HepG2 (cell line): ENCODE results near the gene HDAC5. TPM values are rescaled to one million over a fixed set of nuclear protein-coding genes. Genes with fewer than 3 reads are reported as not detected.

Experiments used
- ATAC-seq: fragments of 200-7000 bp; cut with Tn5 transposase; 3 replicates; pipeline ENCODE4 v1.9.1; 2020; ENCODE audit warnings: mild to moderate bottlenecking, moderate library complexity
- BruUV-seq: library from RNA; stranded (reverse); fragments of 400-500 nt; replicated peaks from 2 replicates; lab custom pipeline; 2021; lab: Mats Ljungman, UMichigan
- CTCF ChIA-PET: fragments of 300-600 bp; formaldehyde crosslinking; extraction: SDS; loops from one replicate; lab custom pipeline; 2021; ENCODE audit warnings: low total read pairs, inconsistent platforms, low intra/inter-chr PET ratio; lab: Yijun Ruan, JAX
- POLR2A ChIA-PET: fragments of 350-600 bp; sonication (Branson Sonifier 250); formaldehyde crosslinking; loops from one replicate; lab custom pipeline; 2020; ENCODE audit warnings: antibody characterized with exemption, inconsistent platforms; lab: Yijun Ruan, JAX
- DNase-seq: peaks from one replicate; pipeline ENCODE4 v3.0.0-alpha.2; 2015; ENCODE audit warnings: low spot score
- FAIRE-seq: peaks from 3 replicates; lab custom pipeline; 2011; peaks lifted over from hg19 to GRCh38; lab: Jason Lieb, UNC
- H2AFZ ChIP-seq: one replicate; pipeline ENCODE4 v1.6.1; 2011; ENCODE audit warnings: low read length, inconsistent platforms
- H3K27ac ChIP-seq: fragments of 300-600 bp; 3 replicates; pipeline ENCODE4 v1.8.0; 2011; ENCODE audit warnings: mixed run types, mild to moderate bottlenecking, mixed read lengths, low read length, inconsistent platforms; ENCODE audit not compliant: insufficient read depth; ENCODE audit errors: extremely low read length
- H3K27me3 ChIP-seq, 2 experiments: fragments of 200-600 bp in 1 of 2; 2 replicates in 1 of 2; 3 replicates in 1 of 2; pipeline versions ENCODE4 v1.6.0 to v1.8.0; 2011; ENCODE audit warnings: low read length in 2 of 2, mild to moderate bottlenecking in 2 of 2, moderate library complexity in 2 of 2, inconsistent platforms in 1 of 2; ENCODE audit not compliant: insufficient read depth in 2 of 2, control insufficient read depth in 1 of 2
- H3K36me3 ChIP-seq, 2 experiments: fragments of 200-600 bp in 1 of 2; replicated peaks in 1 of 2; 2 replicates in 1 of 2; 3 replicates in 1 of 2; pipeline versions ENCODE4 v1.5.1 to v1.8.0; 2011; ENCODE audit warnings: low read length in 2 of 2, inconsistent platforms in 1 of 2; ENCODE audit not compliant: insufficient read depth in 2 of 2, control insufficient read depth in 1 of 2
- H3K4me1 ChIP-seq: 2 replicates; pipeline ENCODE4 v1.5.1; 2012; ENCODE audit warnings: low read length, inconsistent platforms; ENCODE audit not compliant: insufficient read depth
- H3K4me2 ChIP-seq: 2 replicates; pipeline ENCODE4 v1.6.0; 2011; ENCODE audit warnings: low read depth, low read length, inconsistent platforms
- H3K4me3 ChIP-seq, 3 experiments: fragments of 200-600 bp in 1 of 3; sonication (generic), shearing (Covaris generic) in 1 of 3; replicated peaks in 1 of 3; 2 replicates each; pipeline ENCODE4 v1.5.1; 2011 to 2016; ENCODE audit warnings: low read length in 3 of 3, inconsistent platforms in 2 of 3, low read depth in 2 of 3, mild to moderate bottlenecking in 2 of 3, control low read depth in 1 of 3, mixed read lengths in 1 of 3; ENCODE audit not compliant: insufficient read depth in 1 of 3
- H3K79me2 ChIP-seq: one replicate; pipeline ENCODE4 v1.6.1; 2011; ENCODE audit warnings: low read length, inconsistent platforms; ENCODE audit not compliant: insufficient read depth
- H3K9ac ChIP-seq: 2 replicates; pipeline ENCODE4 v1.6.0; 2011; ENCODE audit warnings: mild to moderate bottlenecking, low read depth, low read length, inconsistent platforms; ENCODE audit not compliant: insufficient read depth
- H3K9me3 ChIP-seq: 2 replicates; pipeline ENCODE4 v1.5.1; 2012; ENCODE audit warnings: mild to moderate bottlenecking, low read length
- H4K20me1 ChIP-seq: 2 replicates; pipeline ENCODE4 v1.6.0; 2011; ENCODE audit warnings: inconsistent platforms, mild to moderate bottlenecking, low read length, moderate library complexity; ENCODE audit not compliant: insufficient read depth
- EED ChIP-seq: sonication (generic); formaldehyde crosslinking; IDR thresholded peaks from 2 replicates; pipeline ENCODE4 v1.5.0; 2020; ENCODE audit warnings: mild to moderate bottlenecking, missing genetic modification reagents
- HIVEP1 ChIP-seq: sonication (generic); formaldehyde crosslinking; IDR thresholded peaks from 2 replicates; pipeline ENCODE4 v1.4.0; 2020; ENCODE audit warnings: mild to moderate bottlenecking, missing genetic modification reagents
- HNRNPK ChIP-seq: fragments of 200-400 bp; formaldehyde crosslinking; IDR thresholded peaks from 2 replicates; pipeline ENCODE4 v1.6.1; 2018; ENCODE audit warnings: low read length, low read depth, moderate library complexity, mild to moderate bottlenecking; ENCODE audit not compliant: poor library complexity, severe bottlenecking
- MAFF ChIP-seq: IDR thresholded peaks from 2 replicates; pipeline ENCODE4 v1.6.1; 2011; ENCODE audit warnings: low read depth, low read length, improper control_type of control experiment
- MAFK ChIP-seq, 2 experiments: IDR thresholded peaks in 1 of 2; conservative IDR thresholded peaks in 1 of 2; 2 replicates each; pipeline ENCODE4 v1.6.1; 2011; ENCODE audit warnings: improper control_type of control experiment in 2 of 2, low read length in 2 of 2
- NCOR1 ChIP-seq: fragments of 200-600 bp; sonication (generic); IDR thresholded peaks from 2 replicates; pipeline ENCODE4 v1.7.0; 2017; ENCODE audit warnings: antibody characterized with exemption, low read length, borderline replicate concordance
- ZFP62 ChIP-seq: sonication (generic); formaldehyde crosslinking; IDR thresholded peaks from 2 replicates; pipeline ENCODE4 v1.4.0; 2020; ENCODE audit warnings: missing genetic modification reagents
- WGBS: methylation state at CpG from one replicate; pipeline ENCODE4 v1.1.6; 2017; ENCODE audit warnings: low lambda C conversion rate; 5-methylcytosine and 5-hydroxymethylcytosine counted together
- in situ Hi-C: cut with HindIII; loops from 2 replicates; pipeline ENCODE4 v1.10.0; 2017; ENCODE audit warnings: low pct_unique_long_range_greater_than_20kb; ENCODE audit not compliant: extremely low pct_ligation_motif_present
- intact Hi-C: fragments of 100-400 bp; cut with micrococcal nuclease; formaldehyde crosslinking; loops from one replicate; pipeline ENCODE4 v1.10.0; 2022; ENCODE audit not compliant: unreplicated experiment
- polyA plus RNA-seq, 8 experiments: library from polyadenylated mRNA; depleted of rRNA in 3 of 8; stranded (reverse) in 7 of 8; unstranded in 1 of 8; fragments of >200 nt; fragmentation: Illumina TruSeq in 4 of 8; extraction: Trizol in 4 of 8; gene quantifications; 2 replicates each; pipeline versions ENCODE4 v1.2.1 to v1.2.3, GENCODE V29; 2011 to 2016; ENCODE audit warnings: low read depth in 4 of 8, missing spikeins in 1 of 8, mixed read lengths in 1 of 8; ENCODE audit not compliant: insufficient read depth in 1 of 8
- total RNA-seq, 5 experiments: library from RNA; depleted of rRNA; stranded (reverse); fragments of >200 nt; fragmentation: Illumina TruSeq; extraction: Trizol; gene quantifications; 2 replicates each; pipeline ENCODE4 v1.2.3, GENCODE V29; 2016; ENCODE audit warnings: low read depth in 1 of 5
- TF ChIP-seq, protein P1 (sequence below): IDR thresholded peaks from 2 replicates; pipeline ENCODE4 v1.6.1; 2016; ENCODE audit warnings: low read depth, borderline replicate concordance
- TF ChIP-seq, protein P2 (sequence below): sonication (generic); formaldehyde crosslinking; IDR thresholded peaks from 2 replicates; pipeline ENCODE4 v1.8.1; 2023; ENCODE audit warnings: mild to moderate bottlenecking, moderate library complexity, missing genetic modification reagents
- TF ChIP-seq, protein P3 (sequence below): sonication (generic); formaldehyde crosslinking; IDR thresholded peaks from 2 replicates; pipeline ENCODE4 v1.8.0; 2022; ENCODE audit warnings: missing genetic modification reagents, low read depth, mild to moderate bottlenecking, borderline replicate concordance
- TF ChIP-seq, protein P4 (sequence below): sonication (generic); formaldehyde crosslinking; IDR thresholded peaks from 2 replicates; pipeline ENCODE4 v1.5.0; 2020; ENCODE audit warnings: missing genetic modification reagents

HDAC5 gene
- total and polyA plus RNA-seq, 2 of the 13 experiments (the other 11 are each of a cell fraction or from before 2014, with no cell fraction given), result 46.4 to 85.4 TPM

DNA sequence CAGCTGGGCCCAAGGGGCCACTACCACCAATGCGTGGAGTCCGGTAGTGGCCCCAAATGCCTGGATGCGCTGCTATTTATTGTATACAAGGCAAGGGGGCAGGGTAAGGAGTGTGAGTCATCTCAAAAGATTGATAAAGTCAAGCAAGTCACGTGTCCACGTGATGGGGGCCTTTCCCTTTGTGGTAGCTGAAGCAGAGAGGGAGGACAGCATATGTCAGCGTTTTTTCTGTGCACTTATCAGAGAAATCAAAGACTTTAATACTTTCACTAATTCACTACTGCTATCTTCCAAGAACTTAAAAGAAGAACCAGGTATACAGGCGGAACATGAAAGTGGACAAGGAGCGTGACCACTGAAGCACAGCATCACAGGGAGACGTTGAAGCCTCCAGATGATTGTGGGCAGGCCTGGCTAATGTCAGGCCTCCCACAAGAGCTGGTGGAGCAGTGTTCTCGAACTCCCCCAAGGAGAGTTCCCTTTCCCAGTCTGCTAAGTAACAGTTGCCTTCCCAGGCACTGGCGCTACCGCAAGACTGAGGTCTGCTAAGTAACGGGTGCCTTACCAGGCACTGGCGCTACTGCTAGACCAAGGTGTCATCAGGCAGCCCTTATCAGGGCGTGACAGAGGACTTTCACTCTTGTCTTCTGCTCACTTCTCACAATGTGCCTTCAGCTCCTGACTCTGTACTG, 36.2 kb upstream of the HDAC5 start:
- Histone ChIP-seq H3K27ac (no peak overlapping the region), H3K79me2 (no peaks in the 10 kb centered on the region), H3K4me2 (no peak overlapping the region), H4K20me1 (no peaks in the 10 kb centered on the region), H3K4me1 (peaks cover 9% of the 10 kb centered on the region), H3K4me3 (no peak overlapping the region), H3K9me3 (no peaks in the 10 kb centered on the region), H2AFZ (no peak overlapping the region), H3K36me3 (peaks cover 12 to 31% of the 10 kb centered on the region in 2 experiments), H3K9ac (no peak overlapping the region), H3K27me3 (no peaks in the 10 kb centered on the region)
- intact Hi-C loops (no loop called here), in situ Hi-C loops (no loop called here)
- ATAC-seq, result no peak
- no peak for FAIRE-seq
- DNase-seq, result no peak
- ChIA-PET CTCF (no interaction called here), POLR2A (no interaction called here)
- 95% methylated on average over 15 of the region's 15 CpGs for WGBS
- BruUV-seq, result no TSS peak
- TF ChIP-seq HNRNPK (no peak), ZFP62 (CRISPR knock-in tag) (no peak), HIVEP1 (CRISPR knock-in tag) (no peak), MAFK (conservative IDR thresholded peaks at IDR 0.05 in 1 of 2, IDR thresholded peaks at IDR 0.05 in 1 of 2; ENCODE audit: low read length in 2 of 2) (peak; percentile 37 to 76; a peak in 3 of 4 replicates), EED (no peak), NCOR1 (no peak), MAFF (peak; percentile 59)
- TF ChIP-seq, protein P1, sequence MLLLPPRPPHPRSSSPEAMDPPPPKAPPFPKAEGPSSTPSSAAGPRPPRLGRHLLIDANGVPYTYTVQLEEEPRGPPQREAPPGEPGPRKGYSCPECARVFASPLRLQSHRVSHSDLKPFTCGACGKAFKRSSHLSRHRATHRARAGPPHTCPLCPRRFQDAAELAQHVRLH, result no peak
- TF ChIP-seq, protein P2, sequence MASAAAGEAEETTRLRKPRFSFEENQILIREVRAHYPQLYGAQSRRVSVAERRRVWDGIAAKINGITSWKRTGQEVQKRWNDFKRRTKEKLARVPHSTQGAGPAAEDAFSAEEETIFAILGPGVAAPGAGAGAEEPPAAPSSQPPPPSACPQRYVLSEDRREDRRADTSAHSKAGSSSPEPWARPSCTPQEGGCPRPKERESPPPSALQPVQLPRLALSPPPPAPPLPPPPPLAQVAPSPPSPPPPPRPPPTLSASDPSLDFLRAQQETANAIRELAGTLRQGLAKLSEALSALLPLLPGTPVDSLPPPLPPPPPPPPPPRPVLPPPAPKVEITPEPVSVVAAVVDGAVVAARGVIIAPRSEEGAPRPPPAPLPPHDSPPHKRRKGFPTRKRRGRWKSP, result no peak
- TF ChIP-seq, protein P3, sequence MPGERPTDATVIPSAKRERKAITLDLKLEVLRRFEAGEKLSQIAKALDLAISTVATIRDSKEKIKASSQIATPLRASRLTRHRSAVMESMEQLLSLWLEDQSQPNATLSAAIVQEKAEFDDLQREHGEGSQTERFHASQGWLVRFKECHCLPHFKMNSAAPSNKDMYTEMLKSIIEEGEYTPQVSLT (CRISPR knock-in tag), result no peak
- TF ChIP-seq, protein P4, sequence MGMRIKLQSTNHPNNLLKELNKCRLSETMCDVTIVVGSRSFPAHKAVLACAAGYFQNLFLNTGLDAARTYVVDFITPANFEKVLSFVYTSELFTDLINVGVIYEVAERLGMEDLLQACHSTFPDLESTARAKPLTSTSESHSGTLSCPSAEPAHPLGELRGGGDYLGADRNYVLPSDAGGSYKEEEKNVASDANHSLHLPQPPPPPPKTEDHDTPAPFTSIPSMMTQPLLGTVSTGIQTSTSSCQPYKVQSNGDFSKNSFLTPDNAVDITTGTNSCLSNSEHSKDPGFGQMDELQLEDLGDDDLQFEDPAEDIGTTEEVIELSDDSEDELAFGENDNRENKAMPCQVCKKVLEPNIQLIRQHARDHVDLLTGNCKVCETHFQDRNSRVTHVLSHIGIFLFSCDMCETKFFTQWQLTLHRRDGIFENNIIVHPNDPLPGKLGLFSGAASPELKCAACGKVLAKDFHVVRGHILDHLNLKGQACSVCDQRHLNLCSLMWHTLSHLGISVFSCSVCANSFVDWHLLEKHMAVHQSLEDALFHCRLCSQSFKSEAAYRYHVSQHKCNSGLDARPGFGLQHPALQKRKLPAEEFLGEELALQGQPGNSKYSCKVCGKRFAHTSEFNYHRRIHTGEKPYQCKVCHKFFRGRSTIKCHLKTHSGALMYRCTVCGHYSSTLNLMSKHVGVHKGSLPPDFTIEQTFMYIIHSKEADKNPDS (CRISPR knock-in tag), result no peak
